Keratinocyte (primary cell): Measurements from ENCODE around the gene BANP.

Source experiments
- CTCF ChIP-seq, 3 experiments: IDR thresholded peaks in 1 of 3; conservative IDR thresholded peaks in 1 of 3; optimal IDR thresholded peaks in 1 of 3; 2 replicates in 2 of 3; 3 replicates in 1 of 3; pipeline versions ENCODE3 to v1.5.1; 2011; ENCODE audit warnings: low read length in 3 of 3, mild to moderate bottlenecking in 3 of 3, moderate library complexity in 2 of 3, control low read depth in 1 of 3, inconsistent platforms in 1 of 3; ENCODE audit not compliant: insufficient read depth in 2 of 3; ENCODE audit errors: extremely low read depth in 1 of 3
- EZH2 ChIP-seq: IDR thresholded peaks from one replicate; pipeline ENCODE4 v1.6.1; 2012; ENCODE audit warnings: inconsistent platforms, mild to moderate bottlenecking, low read length, moderate library complexity

GRCh38 chr16:87914812-87915211 is 36.4 kb upstream of the BANP start:
- TF ChIP-seq CTCF (optimal IDR thresholded peaks at IDR 0.05 in 1 of 3, IDR thresholded peaks at IDR 0.05 in 1 of 3, conservative IDR thresholded peaks at IDR 0.05 in 1 of 3; ENCODE audit: extremely low read depth in 1 of 3, insufficient read depth in 2 of 3, low read length in 3 of 3) (no peak), EZH2 (no peak)
